DND-41 (cell line): Measurements from ENCODE around the gene DNAJC7.

ENCODE experiments used
- CTCF ChIP-seq: IDR thresholded peaks from 2 replicates; pipeline ENCODE4 v1.5.1; 2012; ENCODE audit warnings: borderline replicate concordance, low read length, moderate library complexity, mild to moderate bottlenecking; ENCODE audit not compliant: poor library complexity, severe bottlenecking; ENCODE audit errors: extremely low read depth
- EZH2 ChIP-seq: IDR thresholded peaks from 3 replicates; pipeline ENCODE4 v1.6.1; 2012; ENCODE audit warnings: borderline replicate concordance, low read depth, mild to moderate bottlenecking, moderate library complexity, low read length, inconsistent platforms; ENCODE audit not compliant: severe bottlenecking

DNA sequence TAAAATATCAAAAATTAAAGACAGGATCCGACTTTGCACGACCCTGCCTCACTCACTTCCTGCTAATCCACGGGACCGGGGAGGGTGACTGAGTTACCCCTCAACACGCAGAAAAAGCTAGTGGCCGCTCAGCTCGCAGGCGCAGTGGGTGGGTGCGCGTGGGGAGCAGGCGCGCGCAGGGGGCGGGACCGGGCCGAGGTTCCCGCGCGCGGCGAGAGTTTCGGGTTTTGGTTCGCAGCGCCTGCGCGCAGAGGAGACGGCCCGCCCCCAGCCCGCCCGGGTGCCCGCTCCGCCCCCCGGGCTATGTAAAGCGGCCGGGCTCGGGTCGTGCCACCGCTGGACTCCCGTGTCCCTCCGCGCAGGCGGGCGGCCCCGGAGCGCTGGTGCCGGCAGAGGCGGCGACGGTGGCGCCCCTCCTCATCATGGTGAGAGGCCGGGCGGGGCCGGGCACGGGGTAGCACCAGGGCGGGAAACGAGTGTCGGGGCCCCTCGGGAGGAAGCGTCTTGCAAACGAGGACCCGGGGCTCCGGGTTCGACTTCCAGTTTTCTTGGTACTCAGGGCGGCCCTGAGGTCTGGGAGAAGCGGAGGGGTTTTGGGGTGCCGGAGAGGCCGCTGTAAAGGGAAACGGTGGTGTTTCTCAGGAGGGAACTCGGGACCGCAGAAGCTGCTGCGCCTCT lies 50.6 kb downstream of the DNAJC7 start, which contains the start of gene CNP:
- TF ChIP-seq CTCF, result no peak
- TF ChIP-seq EZH2, result no peak
